Ishikawa (cell line): ENCODE results near the gene NCOA1.

Source experiments
- CEBPB ChIP-seq: IDR thresholded peaks from 2 replicates; pipeline ENCODE4 v1.6.1; 2012
- CREB1 ChIP-seq: IDR thresholded peaks from 2 replicates; pipeline ENCODE4 v1.6.1; 2012; ENCODE audit warnings: low read depth
- EGR1 ChIP-seq: IDR thresholded peaks from 2 replicates; pipeline ENCODE4 v1.6.1; 2012
- EP300 ChIP-seq: IDR thresholded peaks from 2 replicates; pipeline ENCODE4 v1.6.1; 2012; ENCODE audit warnings: borderline replicate concordance
- FOXM1 ChIP-seq: IDR thresholded peaks from 2 replicates; pipeline ENCODE4 v1.6.1; 2012; ENCODE audit warnings: low read depth, borderline replicate concordance
- MAX ChIP-seq: IDR thresholded peaks from 2 replicates; pipeline ENCODE4 v1.6.1; 2012
- NFIC ChIP-seq: IDR thresholded peaks from 2 replicates; pipeline ENCODE4 v1.6.1; 2012
- RAD21 ChIP-seq: IDR thresholded peaks from 2 replicates; pipeline ENCODE4 v1.6.1; 2012; ENCODE audit warnings: low read depth
- REST ChIP-seq: IDR thresholded peaks from 2 replicates; pipeline ENCODE4 v1.6.1; 2012; ENCODE audit warnings: low read depth, mild to moderate bottlenecking
- TAF1 ChIP-seq: IDR thresholded peaks from 2 replicates; pipeline ENCODE4 v1.6.1; 2012; ENCODE audit warnings: low read depth, mild to moderate bottlenecking
- TCF12 ChIP-seq: IDR thresholded peaks from 2 replicates; pipeline ENCODE4 v1.6.1; 2012; ENCODE audit warnings: low read depth
- TEAD4 ChIP-seq: IDR thresholded peaks from 2 replicates; pipeline ENCODE4 v1.6.1; 2012
- USF1 ChIP-seq: IDR thresholded peaks from 2 replicates; pipeline ENCODE4 v1.6.1; 2012
- YY1 ChIP-seq: IDR thresholded peaks from 2 replicates; pipeline ENCODE4 v1.6.1; 2012; ENCODE audit warnings: low read depth
- ZBTB7A ChIP-seq: IDR thresholded peaks from 2 replicates; pipeline ENCODE4 v1.6.1; 2012; ENCODE audit warnings: low read depth

Gene NCOA1

GRCh38 chr2:24731923-24732322 lies 240.9 kb downstream of the NCOA1 start:
- TF ChIP-seq ZBTB7A (no peak), NFIC (no peak), EGR1 (no peak), REST (no peak), CEBPB (no peak), RAD21 (no peak), TCF12 (no peak), USF1 (no peak), EP300 (no peak), TEAD4 (no peak), CREB1 (no peak), FOXM1 (no peak), TAF1 (no peak)

- TF ChIP-seq RAD21 = no peak
Observed at GRCh38 chr2:24734741-24735140, 243.7 kb downstream of the NCOA1 start.

- TF ChIP-seq MAX (no peak), CREB1 (no peak), CEBPB (no peak), EP300 (no peak), TCF12 (no peak), REST (no peak), TAF1 (no peak), RAD21 (no peak), TEAD4 (no peak), NFIC (no peak)
Observed at GRCh38 chr2:24739354-24740025, 248.4 kb downstream of the NCOA1 start.

GRCh38 chr2:24740142-24740541 lies 249.1 kb downstream of the NCOA1 start:
- TF ChIP-seq TCF12 = no peak
- no peak for TF ChIP-seq MAX
- no peak for TF ChIP-seq TEAD4
- TF ChIP-seq CREB1 = no peak

GRCh38 chr2:24742730-24743129 lies 251.7 kb downstream of the NCOA1 start:
- TF ChIP-seq ZBTB7A (no peak), CEBPB (no peak), EGR1 (no peak), TCF12 (no peak), TEAD4 (no peak), EP300 (no peak), CREB1 (no peak), YY1 (no peak), MAX (no peak), RAD21 (no peak), USF1 (no peak), NFIC (no peak), FOXM1 (no peak), TAF1 (no peak), REST (no peak)
